ENCODE measurements around the gene LY6G5C.

DNA sequence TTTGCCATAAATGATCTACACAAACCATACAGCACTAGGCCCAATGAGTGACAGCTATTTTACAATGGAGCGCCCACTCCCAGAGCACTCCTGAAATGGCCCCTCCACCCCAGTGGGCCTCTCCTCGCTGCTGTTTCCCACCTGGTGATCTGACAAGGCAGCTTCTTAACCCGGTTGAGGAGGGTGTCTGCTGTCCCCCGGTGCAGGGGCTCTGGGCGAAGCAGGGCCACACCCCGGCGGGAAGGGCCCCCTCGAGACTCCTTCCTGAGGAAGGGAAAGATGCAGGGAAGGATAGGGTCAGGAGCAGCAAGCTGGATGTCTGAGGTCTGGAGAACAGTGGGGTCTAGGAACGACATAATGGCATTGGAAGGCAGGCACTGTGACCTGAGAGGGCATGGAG lies 12.0 kb upstream of the LY6G5C start:
- TF ChIP-seq POLR2A (IDR thresholded peaks at IDR 0.05) (no peak), EP300 (IDR thresholded peaks at IDR 0.05) (no peak)

All from sigmoid colon (tissue), 4 donors.